Neural progenitor cell (in vitro differentiated cells): Measurements from ENCODE around the gene MYOM3. TPM values are rescaled to one million over a fixed set of nuclear protein-coding genes. Genes with fewer than 3 reads are reported as not detected.
"Not testable (repeated sequence)": the region's sequence is repeated elsewhere in the genome, so short reads cannot be mapped to it uniquely, and the experiment has no call there.

Source experiments
- DNase-seq: peaks from one replicate; pipeline ENCODE4 v3.0.0-alpha.2; 2016; ENCODE audit warnings: low spot score
- H2AFZ ChIP-seq: fragments of 200-600 bp; sonication (generic); replicated peaks from 2 replicates; pipeline ENCODE4 v1.6.1; 2016; ENCODE audit warnings: antibody characterized with exemption
- H3F3A ChIP-seq: fragments of 200-600 bp; sonication (generic); 2 replicates; pipeline ENCODE4 v1.6.1; 2016; ENCODE audit warnings: antibody characterized with exemption, low read depth
- H3K27ac ChIP-seq: fragments of 200-600 bp; sonication (generic); 2 replicates; pipeline ENCODE4 v1.5.1; 2016; ENCODE audit warnings: mild to moderate bottlenecking
- H3K27me3 ChIP-seq: fragments of 200-600 bp; sonication (generic); 2 replicates; pipeline ENCODE4 v1.6.1; 2016; ENCODE audit warnings: mild to moderate bottlenecking, moderate library complexity
- H3K36me3 ChIP-seq: fragments of 200-600 bp; sonication (generic); 2 replicates; pipeline ENCODE4 v1.5.1; 2016
- H3K4me1 ChIP-seq: fragments of 200-600 bp; sonication (generic); 2 replicates; pipeline ENCODE4 v1.6.1; 2016; ENCODE audit warnings: mixed run types
- H3K4me2 ChIP-seq: fragments of 200-600 bp; sonication (generic); 2 replicates; pipeline ENCODE4 v1.6.1; 2016
- H3K4me3 ChIP-seq: fragments of 200-600 bp; sonication (generic); 2 replicates; pipeline ENCODE4 v1.5.1; 2016
- H3K79me2 ChIP-seq: fragments of 200-600 bp; sonication (generic); 2 replicates; pipeline ENCODE4 v1.6.1; 2016; ENCODE audit warnings: low read depth
- H3K9ac ChIP-seq: fragments of 200-600 bp; sonication (generic); 2 replicates; pipeline ENCODE4 v1.6.1; 2016
- H3K9me3 ChIP-seq: fragments of 200-600 bp; sonication (generic); 2 replicates; pipeline ENCODE4 v1.5.1; 2016; ENCODE audit warnings: low read depth
- H4K20me1 ChIP-seq: fragments of 200-600 bp; sonication (generic); 2 replicates; pipeline ENCODE4 v1.6.1; 2016; ENCODE audit warnings: low read depth
- H3K27ac Mint-ChIP-seq: 3 replicates; pipeline ENCODE4 v1.8.0; 2021; ENCODE audit warnings: mixed read lengths
- H3K27me3 Mint-ChIP-seq: 2 replicates; pipeline ENCODE4 v1.8.0; 2022; ENCODE audit warnings: low read depth, mild to moderate bottlenecking, inconsistent platforms, moderate library complexity, mixed read lengths; ENCODE audit not compliant: insufficient read depth
- H3K36me3 Mint-ChIP-seq: 3 replicates; pipeline ENCODE4 v1.8.0; 2021; ENCODE audit warnings: mixed read lengths
- H3K4me1 Mint-ChIP-seq: 3 replicates; pipeline ENCODE4 v1.8.0; 2021; ENCODE audit warnings: mixed read lengths
- H3K4me3 Mint-ChIP-seq: 3 replicates; pipeline ENCODE4 v1.8.0; 2021; ENCODE audit warnings: mild to moderate bottlenecking, moderate library complexity, mixed read lengths
- H3K9me3 Mint-ChIP-seq: 3 replicates; pipeline ENCODE4 v1.8.0; 2020; ENCODE audit warnings: mixed read lengths
- EZH2 ChIP-seq: fragments of 200-600 bp; sonication (generic); IDR thresholded peaks from 2 replicates; pipeline ENCODE4 v1.6.1; 2017; ENCODE audit warnings: antibody characterized with exemption, mild to moderate bottlenecking, moderate library complexity
- EZH2phosphoT487 ChIP-seq: fragments of 200-600 bp; sonication (generic); IDR thresholded peaks from 2 replicates; pipeline ENCODE4 v1.6.1; 2017; ENCODE audit warnings: antibody characterized with exemption
- total RNA-seq: library from RNA; depleted of rRNA; stranded (reverse); fragments of >200 nt; gene quantifications from 2 replicates; pipeline ENCODE4 v1.2.3, GENCODE V29; 2015; ENCODE audit warnings: low replicate concordance
- TF ChIP-seq, protein P1 (sequence below): fragments of 200-600 bp; sonication (generic); IDR thresholded peaks from 2 replicates; pipeline ENCODE4 v1.5.1; 2017; ENCODE audit warnings: antibody characterized with exemption, mild to moderate bottlenecking

Gene MYOM3
- total RNA-seq, 1 donor from 2014 or later = not detected

DNA sequence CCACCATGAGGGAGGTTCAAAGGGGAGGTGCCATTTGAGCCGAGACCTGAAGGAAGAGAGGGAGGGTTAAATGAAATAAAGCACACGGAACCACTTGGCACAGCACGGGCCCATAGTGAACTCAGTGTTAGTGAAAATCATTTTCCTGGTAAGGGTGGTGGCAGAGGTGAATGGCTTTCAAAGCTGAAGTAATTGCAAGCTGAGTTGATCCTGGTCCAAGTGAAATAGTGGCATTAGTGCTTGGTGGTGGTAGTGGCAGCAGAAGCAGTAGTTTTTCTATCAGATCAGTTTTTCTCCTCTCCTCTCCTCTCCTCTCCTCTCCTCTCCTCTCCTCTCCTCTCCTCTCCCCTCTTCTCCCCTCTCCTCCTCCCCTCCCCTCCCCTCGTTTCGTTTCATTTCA, 101.3 kb downstream of the MYOM3 start:
- peaks cover 3% of the 10 kb centered on the region for H3K9me3 Mint-ChIP-seq
- H3K4me1 Mint-ChIP-seq = peaks cover 9% of the 10 kb centered on the region
- no peak overlapping the region for H3K4me2 ChIP-seq
- H3K9ac ChIP-seq = no peak overlapping the region
- H3K27me3 ChIP-seq = no peaks in the 10 kb centered on the region
- no peak overlapping the region for H3K4me3 ChIP-seq
- TF ChIP-seq EZH2phosphoT487 (no peak), EZH2 (no peak)
- TF ChIP-seq, protein P1, sequence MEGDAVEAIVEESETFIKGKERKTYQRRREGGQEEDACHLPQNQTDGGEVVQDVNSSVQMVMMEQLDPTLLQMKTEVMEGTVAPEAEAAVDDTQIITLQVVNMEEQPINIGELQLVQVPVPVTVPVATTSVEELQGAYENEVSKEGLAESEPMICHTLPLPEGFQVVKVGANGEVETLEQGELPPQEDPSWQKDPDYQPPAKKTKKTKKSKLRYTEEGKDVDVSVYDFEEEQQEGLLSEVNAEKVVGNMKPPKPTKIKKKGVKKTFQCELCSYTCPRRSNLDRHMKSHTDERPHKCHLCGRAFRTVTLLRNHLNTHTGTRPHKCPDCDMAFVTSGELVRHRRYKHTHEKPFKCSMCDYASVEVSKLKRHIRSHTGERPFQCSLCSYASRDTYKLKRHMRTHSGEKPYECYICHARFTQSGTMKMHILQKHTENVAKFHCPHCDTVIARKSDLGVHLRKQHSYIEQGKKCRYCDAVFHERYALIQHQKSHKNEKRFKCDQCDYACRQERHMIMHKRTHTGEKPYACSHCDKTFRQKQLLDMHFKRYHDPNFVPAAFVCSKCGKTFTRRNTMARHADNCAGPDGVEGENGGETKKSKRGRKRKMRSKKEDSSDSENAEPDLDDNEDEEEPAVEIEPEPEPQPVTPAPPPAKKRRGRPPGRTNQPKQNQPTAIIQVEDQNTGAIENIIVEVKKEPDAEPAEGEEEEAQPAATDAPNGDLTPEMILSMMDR = no peak
- H3K4me1 ChIP-seq = no peaks in the 10 kb centered on the region
- no peaks in the 10 kb centered on the region for H3K36me3 ChIP-seq
- H3K27me3 Mint-ChIP-seq = peaks cover 10% of the 10 kb centered on the region
- no peaks in the 10 kb centered on the region for H3K79me2 ChIP-seq
- no peak overlapping the region for H3K27ac Mint-ChIP-seq
- no peak overlapping the region for H3K4me3 Mint-ChIP-seq
- H3F3A ChIP-seq = no peaks in the 10 kb centered on the region
- DNase-seq = no peak
- no peak overlapping the region for H2AFZ ChIP-seq
- no peaks in the 10 kb centered on the region for H4K20me1 ChIP-seq
- no peak overlapping the region for H3K27ac ChIP-seq
- H3K36me3 Mint-ChIP-seq = peaks cover 2% of the 10 kb centered on the region
- H3K9me3 ChIP-seq = no peaks in the 10 kb centered on the region

DNA sequence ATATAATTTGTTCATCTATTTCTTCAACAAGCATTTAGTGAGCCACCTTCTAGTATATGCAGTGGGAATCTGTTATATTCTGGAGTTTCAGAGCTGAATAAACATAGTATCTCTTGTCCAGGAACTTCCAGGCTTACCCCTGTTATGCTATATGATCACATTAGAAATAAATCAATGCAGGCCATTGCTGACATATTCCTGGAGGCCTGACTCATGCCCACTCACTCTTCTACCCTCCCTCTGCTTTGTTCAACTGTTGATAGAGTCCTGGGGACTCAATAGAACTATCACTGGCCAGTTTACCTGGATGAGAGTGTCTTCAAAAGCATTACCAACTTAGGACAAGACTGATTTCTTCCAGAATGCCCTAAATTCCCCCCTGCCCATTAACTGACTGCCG, 102.5 kb downstream of the MYOM3 start:
- Histone ChIP-seq H3K79me2 (no peaks in the 10 kb centered on the region), H3K36me3 (no peaks in the 10 kb centered on the region), H3K27ac (no peak overlapping the region), H4K20me1 (no peaks in the 10 kb centered on the region), H3K4me3 (no peak overlapping the region), H3F3A (no peaks in the 10 kb centered on the region), H3K9me3 (no peaks in the 10 kb centered on the region), H2AFZ (no peak overlapping the region), H3K27me3 (no peaks in the 10 kb centered on the region), H3K4me2 (no peak overlapping the region), H3K9ac (no peak overlapping the region), H3K4me1 (no peaks in the 10 kb centered on the region)
- DNase-seq = no peak
- Mint-ChIP-seq H3K27ac (no peak overlapping the region), H3K36me3 (peaks cover 2% of the 10 kb centered on the region), H3K4me1 (peaks cover 6% of the 10 kb centered on the region), H3K27me3 (peaks cover 10% of the 10 kb centered on the region), H3K4me3 (no peak overlapping the region), H3K9me3 (peaks cover 3% of the 10 kb centered on the region)
- no peak for TF ChIP-seq EZH2
- TF ChIP-seq EZH2phosphoT487 = no peak
- TF ChIP-seq, protein P1 = no peak

DNA sequence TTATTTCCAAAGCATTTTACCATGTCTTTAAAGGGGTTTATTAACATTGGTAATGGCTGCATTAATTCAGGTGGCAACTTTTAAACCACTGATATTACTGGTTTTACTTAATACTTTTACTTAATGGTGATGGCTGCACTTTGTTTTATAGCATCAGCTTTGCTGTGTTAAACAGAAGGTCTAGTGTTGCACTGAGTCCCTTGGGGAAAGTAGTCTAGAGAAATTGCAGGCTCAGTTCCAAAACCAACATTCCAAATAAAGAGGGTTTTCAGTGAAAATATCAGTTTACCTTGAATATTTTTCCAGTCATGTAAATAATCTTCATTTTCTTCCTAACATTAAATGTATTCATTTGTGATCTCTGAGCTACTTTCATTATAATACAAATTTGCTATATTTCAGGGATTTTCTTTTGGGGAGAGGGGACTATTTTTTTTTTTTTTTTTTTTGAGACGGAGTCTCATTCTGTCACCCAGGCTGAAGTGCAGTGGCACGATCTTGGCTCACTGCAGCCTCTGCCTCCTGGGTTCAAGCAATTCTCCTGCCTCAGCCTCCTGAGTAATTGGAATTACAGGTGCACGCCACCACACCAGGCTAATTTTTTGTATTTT, 103.3 kb downstream of the MYOM3 start:
- not testable (repeated sequence) for H3K27me3 ChIP-seq, H3F3A ChIP-seq, H3K4me1 Mint-ChIP-seq, H3K4me2 ChIP-seq, H3K4me1 ChIP-seq, H2AFZ ChIP-seq, DNase-seq, H3K9ac ChIP-seq, H3K79me2 ChIP-seq, H3K4me3 ChIP-seq, H3K4me3 Mint-ChIP-seq, H3K36me3 Mint-ChIP-seq, H3K27ac ChIP-seq, H3K36me3 ChIP-seq, H3K9me3 Mint-ChIP-seq, H4K20me1 ChIP-seq, H3K9me3 ChIP-seq, H3K27ac Mint-ChIP-seq
- H3K27me3 Mint-ChIP-seq = peaks cover 12% of the 10 kb centered on the region

DNA sequence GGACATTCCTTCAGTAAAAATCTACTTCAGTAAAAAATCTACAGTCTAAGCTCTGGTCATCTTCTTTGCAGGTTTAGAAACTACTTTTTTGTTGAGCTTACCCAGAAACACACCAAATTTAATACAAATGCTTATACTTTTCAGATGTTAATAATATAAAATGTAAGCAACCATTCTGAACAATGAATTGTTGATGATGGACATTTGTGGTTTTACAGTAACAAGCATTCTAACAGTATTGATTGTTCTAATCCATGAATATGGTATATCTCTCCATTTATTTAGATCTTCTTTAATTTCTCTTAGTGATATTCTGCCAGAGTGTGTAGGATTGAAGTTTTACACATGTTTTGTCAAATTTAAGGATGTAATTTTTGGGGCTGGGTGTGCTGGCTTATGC, 104.9 kb downstream of the MYOM3 start:
- H4K20me1 ChIP-seq = no peaks in the 10 kb centered on the region
- H3K4me3 Mint-ChIP-seq = no peak overlapping the region
- H2AFZ ChIP-seq = no peak overlapping the region
- H3K27me3 ChIP-seq = no peaks in the 10 kb centered on the region
- no peaks in the 10 kb centered on the region for H3K9me3 ChIP-seq
- H3K9ac ChIP-seq = no peak overlapping the region
- H3K4me3 ChIP-seq = no peak overlapping the region
- TF ChIP-seq EZH2phosphoT487 = no peak
- TF ChIP-seq, protein P1 = no peak
- no peak for DNase-seq
- peaks cover 13% of the 10 kb centered on the region for H3K27me3 Mint-ChIP-seq
- peaks cover 3% of the 10 kb centered on the region for H3K9me3 Mint-ChIP-seq
- no peak overlapping the region for H3K27ac ChIP-seq
- H3K4me1 Mint-ChIP-seq = peaks cover 12% of the 10 kb centered on the region
- no peak overlapping the region for H3K27ac Mint-ChIP-seq
- no peaks in the 10 kb centered on the region for H3K36me3 ChIP-seq
- H3K4me1 ChIP-seq = peaks cover 13% of the 10 kb centered on the region
- peaks cover 2% of the 10 kb centered on the region for H3K36me3 Mint-ChIP-seq
- H3K4me2 ChIP-seq = no peak overlapping the region
- peaks cover 13% of the 10 kb centered on the region for H3F3A ChIP-seq
- no peaks in the 10 kb centered on the region for H3K79me2 ChIP-seq

Other genes with a start within 250 kb of the MYOM3 start
- gene FUCA1, start 243.8 kb downstream of the MYOM3 start, total RNA-seq = 10.2 and 12.6 TPM in 2 replicates
- not detected in 2 replicates for gene CNR2, start 198.8 kb downstream of the MYOM3 start, total RNA-seq
- 258 and 365 TPM in 2 replicates for gene PNRC2, start 152.3 kb downstream of the MYOM3 start, total RNA-seq
- 161 and 219 TPM in 2 replicates for gene SRSF10, start 131.8 kb downstream of the MYOM3 start, total RNA-seq
- gene IL22RA1, start 31.0 kb upstream of the MYOM3 start, total RNA-seq = 0.03 TPM in 1 of 2 replicates, not detected in the other
- 3.0 and 3.3 TPM in 2 replicates for gene IFNLR1, start 75.2 kb upstream of the MYOM3 start, total RNA-seq
- 1.1 and 1.5 TPM in 2 replicates for gene GRHL3, start 207.2 kb upstream of the MYOM3 start, total RNA-seq